NCI-H748 treated with DMSO at 0.1 percent for 48 hours (cell line): ENCODE results near the gene C5orf47.

Experiments
- DNase-seq: peaks from one replicate; lab custom pipeline; 2025; lab: John Stamatoyannopoulos, UW

The C5orf47 gene, protein sequence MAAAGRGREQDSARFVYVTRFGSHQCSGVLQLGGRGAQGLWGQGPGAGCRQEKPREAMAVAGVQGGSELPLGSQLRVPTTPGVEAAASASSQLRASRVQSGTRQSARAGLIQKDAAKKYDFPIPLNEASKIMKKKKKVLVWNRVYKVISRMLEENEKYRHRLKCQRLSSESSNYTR

DNA sequence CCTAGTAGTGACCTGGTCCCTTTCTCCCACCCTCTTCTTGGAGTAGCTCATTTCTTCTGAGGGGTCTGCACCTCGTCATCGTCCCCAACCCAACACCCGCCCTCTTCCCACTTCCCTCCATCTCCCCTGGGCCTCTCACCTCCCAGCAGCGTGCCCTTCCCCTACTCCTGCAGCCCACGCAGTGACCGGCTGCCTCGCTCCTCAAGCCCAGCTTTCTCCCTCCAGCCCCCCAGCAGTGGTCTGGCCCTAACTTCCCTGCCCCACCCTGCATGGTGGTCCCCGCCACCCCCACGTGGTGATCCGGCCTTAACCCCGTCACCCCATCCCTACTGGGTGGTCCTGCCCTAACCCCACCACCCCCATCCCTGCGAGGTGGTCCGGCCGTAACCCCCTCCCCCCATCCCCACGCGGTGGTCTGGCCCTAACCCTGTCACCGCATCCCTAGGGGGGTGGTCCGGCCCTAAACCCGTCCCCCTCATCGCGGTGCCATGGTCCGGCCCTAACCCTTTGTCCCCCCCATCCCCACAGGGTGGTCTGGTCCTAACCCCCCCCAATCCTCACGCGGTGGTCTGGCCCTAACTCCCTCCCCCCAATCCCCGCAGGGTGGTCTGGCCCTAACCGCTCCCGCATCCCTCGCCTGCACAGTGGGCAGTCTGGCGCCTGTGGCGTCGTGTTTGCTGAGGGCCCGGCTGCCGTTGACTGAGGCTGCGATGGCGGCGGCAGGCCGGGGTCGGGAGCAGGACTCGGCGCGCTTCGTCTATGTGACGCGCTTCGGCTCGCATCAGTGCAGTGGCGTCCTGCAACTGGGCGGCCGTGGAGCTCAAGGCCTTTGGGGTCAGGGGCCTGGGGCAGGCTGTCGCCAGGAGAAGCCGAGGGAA, at the start of gene C5orf47:
C5orf47 (plus strand) TSS at position 617 of the 878 bp plus-strand sequence; CDS start at position 711, 94 bp downstream.
- DNase-seq = no peak

DNA sequence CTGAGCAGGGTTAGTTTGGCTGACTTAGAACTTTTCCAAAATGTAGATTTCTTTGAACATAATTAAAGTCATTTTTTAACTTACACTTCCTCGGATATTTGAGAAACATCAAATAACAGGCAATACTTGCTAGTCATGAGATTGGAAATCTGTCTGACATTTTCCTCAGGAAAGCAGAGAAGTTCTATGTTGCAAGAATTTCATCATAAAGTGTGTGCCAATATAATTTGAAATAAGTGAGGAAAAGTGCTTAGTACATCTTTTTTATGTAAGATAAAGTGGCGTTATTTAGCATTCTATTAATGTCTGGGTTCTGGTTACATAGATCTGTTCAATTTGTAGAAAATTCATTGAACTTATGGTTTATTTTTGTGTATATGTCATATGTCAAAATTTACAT, 48.7 kb upstream of the C5orf47 start:
- DNase-seq = no peak

DNA sequence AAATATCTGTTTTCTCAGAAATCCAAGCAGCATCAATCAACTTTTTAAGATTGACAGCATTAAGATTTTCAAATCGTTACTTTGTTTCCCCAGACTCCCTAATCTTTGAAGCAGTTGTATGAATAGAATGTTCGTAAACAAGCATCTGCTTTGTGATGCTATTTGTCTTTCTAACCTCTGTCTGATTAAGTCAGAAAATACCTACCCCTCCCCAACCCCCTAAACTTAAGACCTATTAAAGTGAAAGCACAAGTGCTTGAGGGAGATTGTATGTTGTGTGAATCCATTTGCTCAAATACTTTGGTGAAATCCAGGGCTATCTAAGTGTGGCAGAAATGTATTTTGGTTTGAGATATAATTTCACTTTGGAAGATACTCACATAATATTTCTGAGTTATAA, 47.9 kb upstream of the C5orf47 start:
- no peak for DNase-seq

DNA sequence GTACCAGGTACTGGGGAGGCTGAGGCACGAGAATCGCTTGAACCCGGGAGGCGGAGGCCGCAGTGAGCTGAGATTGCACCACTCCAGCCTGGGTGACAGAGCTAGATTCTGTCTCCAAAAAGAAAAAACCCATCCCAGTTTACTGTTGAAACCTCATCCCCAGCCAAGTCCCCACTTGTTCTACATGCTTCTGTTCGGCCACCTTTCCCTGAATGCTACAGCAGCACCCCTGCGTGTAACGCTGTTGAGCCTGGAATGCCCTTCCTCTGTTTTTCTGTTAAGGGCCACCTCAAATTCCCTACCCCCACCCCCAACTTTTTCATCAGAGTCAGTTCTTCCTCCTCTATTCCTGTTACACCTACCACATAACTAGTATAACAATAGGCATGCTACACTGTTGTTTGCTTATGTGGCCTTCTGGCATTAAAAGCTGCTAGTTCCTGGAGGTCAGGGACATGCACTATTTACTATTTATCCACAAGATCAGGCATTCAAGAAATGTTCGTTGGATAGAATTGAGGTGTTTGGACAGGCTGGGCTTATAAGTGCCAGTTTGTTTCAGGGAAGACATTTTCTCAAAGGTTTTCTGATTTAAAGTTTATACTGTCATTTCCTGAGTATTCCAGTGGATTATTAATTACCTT, 47.1 kb upstream of the C5orf47 start:
- no peak for DNase-seq

DNA sequence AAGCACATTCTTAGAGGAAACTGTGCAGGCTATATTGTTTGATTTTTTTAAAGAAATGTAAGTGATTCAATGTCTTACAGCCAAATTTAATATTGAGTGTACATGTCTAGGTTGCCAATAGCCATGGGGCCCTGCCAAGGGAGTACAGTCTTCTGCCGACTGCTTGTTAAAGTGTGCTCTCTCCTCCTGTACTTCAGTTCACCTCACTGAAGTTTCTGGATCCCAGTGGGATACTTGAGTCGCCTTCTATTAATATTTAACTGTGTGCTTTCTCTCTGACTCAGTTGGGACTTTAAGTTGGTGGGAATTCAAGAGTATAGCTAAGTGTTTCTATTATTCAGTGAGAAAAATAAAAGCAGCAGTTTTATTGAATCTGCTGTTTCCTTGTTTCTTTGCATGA, 44.5 kb upstream of the C5orf47 start:
- no peak for DNase-seq

DNA sequence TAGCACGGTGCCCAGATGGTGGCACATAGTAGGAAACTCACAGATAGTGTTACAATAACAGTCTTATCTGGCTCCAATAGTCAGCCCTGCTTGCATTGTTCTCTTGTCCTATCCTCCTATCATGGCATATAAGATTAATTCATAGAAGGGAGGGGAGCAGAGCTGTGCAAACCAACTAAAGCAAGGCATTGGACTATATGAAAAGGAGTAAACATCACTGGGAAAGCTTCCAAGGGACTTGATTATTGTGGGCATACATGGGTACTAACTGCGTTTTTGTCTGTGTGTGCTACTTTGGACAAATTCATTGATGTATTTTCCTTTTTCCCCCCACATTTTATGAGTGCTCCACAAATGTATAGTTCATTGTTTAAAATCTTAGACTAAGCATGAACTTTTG, 43.8 kb upstream of the C5orf47 start:
- no peak for DNase-seq

DNA sequence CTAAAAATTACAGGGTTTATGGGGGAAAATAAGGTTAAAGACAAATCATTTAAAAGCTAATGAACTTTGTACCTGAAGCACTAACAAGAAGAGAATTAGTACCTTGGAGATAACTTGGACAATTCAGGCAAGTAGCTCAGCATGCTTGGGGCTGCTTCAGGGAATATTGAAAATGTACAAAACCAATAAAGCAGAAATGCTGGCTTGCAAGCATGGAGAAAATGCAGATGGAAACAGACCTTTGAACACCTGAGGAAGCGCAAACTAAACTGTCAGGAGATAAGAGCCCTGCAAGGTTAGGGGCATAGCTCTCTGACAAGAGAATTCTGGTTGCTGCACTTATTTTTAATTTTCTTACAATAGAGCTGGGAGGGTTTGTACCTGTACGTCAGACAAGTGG, 42.6 kb upstream of the C5orf47 start:
- DNase-seq = no peak

DNA sequence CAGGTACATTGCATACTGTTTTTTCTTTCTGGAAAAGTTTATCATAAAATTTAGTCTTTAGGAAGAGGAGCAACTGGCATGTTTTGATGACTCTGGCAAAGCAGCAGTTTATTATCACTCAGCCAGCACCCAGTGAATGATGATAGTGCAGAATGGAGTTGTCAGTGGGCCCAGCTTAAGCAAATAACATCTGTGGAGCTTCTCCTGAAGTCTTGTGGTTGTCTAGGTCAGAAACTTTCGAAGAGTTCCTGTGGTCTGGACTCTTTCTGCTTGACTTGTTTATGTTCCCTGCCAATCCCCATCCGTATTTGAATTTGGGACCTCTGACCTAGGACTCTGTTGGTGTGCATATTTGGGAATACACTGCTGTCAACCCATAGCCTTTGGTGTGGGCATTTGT, 38.1 kb upstream of the C5orf47 start:
- DNase-seq = no peak

DNA sequence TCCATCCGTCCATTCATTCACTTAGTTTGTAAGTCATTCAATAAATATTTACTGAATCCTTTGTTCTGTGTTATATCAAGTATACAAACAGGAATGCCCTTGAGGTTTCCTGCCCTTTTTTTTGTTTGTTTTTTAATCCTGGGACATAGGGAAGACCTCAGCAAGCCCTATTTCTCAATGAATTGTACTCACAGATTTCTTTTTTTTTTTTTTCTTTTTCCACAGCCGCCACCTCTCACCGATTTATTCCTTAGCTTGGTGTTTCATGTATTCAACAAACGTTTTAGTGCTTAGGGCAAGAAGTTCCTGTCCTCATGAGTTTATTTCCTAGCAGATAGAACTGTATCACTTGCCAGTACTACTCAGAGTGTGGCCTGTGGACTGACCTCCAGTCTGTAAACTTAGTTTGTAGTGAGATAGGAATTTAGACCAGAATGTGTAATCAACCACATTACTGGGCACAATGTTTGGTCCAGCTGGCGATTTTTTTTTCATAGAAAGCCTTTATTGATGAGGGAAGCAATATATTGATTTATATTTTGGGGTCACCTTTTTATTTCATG, 35.4 kb upstream of the C5orf47 start:
- DNase-seq = no peak

DNA sequence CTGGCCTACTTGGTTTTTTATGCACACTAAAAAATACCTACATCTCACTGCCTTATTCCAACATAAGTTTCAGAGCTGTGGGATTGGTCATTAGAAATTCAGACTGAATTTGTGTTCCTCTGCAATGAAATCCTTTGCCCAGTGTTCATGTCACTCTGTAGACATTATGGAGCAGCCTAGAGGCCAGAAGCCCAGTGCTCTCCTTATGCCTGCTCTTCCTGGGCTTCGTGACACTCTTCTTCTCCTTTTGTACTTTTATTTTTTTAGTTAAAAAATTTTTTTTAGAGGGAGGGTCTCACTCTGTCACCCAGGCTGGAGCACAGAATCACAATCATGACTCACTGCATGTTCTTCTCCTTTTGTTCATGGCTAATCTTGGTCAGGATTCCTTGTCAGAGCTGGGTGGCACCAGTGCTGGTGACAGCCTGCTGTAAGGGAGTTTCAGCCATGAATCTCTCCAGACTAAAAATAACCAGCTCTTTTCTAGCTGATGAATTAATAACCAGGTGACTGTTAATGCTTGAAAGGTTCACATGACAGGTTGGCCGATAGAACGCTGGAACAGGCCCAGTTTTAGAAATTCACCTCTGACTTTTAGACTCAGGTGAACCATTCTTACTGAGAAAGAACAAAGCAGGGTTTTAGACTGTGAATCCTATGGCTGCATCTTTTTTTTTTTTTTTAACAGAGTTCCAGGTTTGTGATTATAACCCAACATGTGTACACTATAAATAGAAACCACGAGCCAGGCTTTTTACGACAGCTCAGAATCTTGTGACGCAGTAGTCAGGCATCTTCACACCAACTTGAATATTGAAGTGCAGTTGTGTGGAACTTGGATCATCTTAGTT, 34.1 kb upstream of the C5orf47 start:
- DNase-seq = no peak

DNA sequence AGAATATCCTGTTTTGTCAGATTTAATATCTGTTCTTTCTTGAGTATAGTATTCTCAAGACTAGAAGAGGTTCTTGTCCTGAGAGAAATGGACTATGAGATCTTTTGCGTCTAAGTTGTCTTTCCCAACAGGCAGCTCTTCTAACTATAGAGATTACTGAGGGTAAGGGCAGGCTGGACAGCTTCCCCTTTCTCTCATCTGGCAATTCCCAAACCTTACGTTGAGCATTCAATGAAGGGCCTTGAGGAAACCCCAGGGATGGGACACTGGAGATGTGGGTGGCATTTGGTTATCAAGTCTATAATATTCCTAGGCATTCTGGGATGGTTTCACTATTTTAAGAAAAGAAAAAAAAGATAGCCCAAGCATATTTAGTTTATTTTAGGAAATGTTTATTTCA, 28.0 kb upstream of the C5orf47 start:
- no peak for DNase-seq

DNA sequence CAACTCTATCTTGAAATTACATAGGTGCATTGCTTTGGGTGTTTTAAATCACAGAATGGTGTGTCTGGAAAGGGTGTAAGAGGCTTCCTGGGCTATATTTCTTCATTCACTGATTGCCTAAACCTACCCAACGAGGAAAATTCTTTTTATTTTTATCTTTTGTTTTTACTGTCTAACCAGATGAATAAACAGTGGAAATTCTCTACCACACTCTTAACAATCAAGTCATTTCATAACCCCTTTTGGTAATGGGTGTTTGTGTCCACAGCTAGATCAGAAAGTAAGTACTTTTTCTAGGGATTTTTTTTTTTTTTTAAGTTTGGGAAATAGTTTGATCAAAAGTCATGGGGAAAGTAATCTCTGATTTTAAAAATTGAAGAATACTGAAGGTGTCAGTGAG, 27.6 kb upstream of the C5orf47 start:
- no peak for DNase-seq

DNA sequence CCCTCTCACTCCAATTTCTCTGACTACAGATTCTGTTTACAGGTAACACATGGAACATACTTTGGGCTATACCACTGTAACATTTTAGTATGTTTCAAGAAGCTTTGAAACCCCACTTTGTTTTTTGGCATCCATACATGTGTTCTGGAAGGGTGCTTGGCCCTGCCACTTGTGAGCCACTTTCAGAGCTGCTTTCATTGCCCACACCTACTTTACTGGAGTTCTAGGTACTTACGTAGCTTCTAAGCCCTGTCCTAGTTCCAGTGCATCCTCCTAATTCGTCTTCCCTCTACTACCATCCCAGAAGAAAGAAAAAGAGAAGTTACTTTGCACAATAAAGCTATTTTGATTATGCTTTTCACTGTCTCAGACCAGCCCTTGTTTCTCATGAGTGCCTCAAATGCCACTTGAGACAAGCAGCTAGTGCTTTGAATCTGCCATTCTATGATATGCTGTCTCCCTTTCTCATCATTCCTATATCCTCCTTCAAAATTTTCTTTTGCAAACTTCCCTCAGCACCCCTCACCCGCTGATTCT, 26.5 kb upstream of the C5orf47 start:
- DNase-seq = no peak

DNA sequence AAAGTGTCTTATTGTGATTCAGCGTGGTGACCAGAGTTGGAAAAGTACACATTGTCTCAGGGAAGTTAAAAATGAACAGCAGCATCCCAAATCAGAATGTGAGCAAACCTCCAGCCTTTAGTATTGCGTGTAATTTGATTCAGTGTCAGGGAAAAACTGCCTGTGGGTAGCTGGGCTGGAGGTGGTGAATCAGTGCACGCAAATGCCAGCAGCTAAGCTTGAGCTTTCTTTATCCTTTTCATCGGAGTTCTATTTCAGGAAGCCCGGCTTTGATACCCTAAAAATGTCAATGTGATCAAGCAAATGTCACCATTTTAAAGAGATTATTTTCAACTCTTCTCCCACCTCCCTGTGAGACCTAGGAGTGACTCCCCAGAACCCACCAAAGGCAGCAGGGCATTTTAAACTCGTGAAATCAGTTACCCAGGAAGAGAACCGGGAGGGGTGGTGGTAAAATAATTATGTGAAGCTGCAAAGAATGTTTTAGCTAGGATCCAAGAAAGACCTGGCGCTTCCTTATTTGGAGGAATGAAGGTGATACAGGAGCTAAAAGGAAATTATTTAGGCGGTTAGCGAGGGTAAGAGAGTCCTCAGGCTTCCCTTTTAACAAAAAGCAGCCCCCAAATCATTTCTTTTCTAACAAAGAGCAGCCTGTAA, 25.7 kb upstream of the C5orf47 start:
- peak; percentile 36 for DNase-seq

DNA sequence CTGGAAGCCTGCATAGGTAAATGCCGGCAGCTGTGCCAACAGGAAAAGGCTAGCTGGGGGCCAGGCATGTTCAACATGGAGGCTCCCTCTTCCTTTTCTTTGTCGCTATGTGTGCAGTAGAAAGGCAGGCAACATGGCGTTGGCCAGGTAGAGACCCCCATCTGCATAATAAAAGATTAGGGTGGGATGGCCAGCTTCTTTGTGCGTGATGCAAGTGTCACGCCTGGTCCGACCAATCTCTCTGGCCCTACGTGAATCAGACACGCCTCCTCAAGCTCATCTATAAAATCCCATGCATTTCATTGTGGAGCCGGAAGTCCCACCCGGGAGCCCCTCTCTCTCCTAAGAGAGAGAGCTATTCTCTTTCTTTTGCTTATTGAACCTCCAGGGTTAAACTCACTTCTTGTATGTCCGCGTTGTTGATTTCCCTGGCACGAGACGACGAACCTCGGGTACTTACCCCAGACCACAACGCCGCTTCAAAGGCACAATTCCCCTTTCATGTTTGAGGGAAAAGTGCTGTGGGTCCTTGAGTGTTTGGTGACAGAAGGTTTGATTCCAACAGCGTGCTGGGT, 25.0 kb upstream of the C5orf47 start:
- DNase-seq = peak; percentile 92

DNA sequence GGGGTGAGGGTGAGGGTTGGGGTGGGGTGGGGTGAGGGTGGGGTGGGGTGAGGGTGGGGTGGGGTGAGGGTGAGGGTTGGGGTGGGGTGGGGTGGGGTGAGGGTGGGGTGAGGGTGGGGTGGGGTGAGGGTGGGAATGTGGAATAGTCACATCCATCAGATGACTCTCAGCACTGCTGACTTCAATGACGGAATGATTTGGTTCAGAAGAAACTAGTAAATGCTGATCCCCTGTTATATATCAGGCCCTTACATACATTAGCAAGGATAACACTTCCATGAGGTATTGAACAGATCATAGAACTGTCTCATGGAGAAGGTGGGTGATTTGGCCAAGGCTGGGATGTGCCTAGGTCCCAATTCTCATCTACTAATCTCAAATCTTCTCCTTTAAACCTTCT, 24.5 kb upstream of the C5orf47 start:
- DNase-seq = no peak

DNA sequence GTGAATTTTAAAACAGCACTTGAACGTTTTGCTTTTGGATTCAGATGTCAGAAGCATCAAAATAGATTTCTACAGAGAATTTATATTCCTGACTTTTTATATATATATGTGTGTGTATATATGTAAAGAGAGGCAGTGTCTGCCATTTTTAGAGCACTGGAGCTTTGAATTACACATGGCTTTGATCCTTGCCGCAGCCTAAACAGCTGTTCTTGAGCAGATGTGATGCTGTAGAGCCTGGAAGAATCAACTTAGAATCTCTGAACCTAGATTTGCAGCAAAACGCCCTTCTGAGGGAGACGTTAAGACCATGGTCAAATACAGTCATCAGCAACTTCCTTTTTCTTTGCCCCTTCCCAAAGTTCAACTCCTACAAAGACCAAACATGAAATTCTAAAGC, 21.7 kb upstream of the C5orf47 start:
- no peak for DNase-seq

DNA sequence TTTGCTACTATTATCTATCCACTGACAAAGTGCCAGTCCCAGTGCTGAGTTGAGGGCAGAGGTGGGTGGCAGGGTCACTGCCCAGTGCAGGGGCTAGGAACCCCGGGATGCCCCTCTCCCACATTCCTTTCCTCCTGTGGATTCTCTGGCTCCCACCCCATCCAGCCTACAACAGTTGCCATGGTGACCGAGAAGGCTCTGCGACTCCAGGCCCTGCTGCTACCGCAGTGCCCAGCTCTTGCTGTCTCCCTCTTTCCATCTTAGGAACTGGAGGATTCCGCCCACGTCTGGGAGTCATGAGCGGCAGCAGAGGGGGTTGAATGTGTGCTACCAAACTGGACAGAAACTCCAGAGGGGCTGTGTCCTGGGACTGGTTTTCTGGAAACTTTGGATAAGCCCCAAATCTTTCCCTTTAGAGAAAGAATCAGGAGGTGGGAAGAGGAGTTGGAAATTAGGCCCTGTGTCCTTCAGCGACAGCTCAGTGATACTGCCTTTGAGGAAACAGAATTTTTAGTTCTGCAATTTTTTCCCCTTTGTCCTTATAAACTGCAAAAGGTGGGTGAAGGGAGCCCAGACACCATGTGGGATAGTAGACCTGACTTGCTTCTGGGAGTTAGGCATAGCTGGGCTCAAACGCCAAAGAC, 20.7 kb upstream of the C5orf47 start:
- DNase-seq = no peak

DNA sequence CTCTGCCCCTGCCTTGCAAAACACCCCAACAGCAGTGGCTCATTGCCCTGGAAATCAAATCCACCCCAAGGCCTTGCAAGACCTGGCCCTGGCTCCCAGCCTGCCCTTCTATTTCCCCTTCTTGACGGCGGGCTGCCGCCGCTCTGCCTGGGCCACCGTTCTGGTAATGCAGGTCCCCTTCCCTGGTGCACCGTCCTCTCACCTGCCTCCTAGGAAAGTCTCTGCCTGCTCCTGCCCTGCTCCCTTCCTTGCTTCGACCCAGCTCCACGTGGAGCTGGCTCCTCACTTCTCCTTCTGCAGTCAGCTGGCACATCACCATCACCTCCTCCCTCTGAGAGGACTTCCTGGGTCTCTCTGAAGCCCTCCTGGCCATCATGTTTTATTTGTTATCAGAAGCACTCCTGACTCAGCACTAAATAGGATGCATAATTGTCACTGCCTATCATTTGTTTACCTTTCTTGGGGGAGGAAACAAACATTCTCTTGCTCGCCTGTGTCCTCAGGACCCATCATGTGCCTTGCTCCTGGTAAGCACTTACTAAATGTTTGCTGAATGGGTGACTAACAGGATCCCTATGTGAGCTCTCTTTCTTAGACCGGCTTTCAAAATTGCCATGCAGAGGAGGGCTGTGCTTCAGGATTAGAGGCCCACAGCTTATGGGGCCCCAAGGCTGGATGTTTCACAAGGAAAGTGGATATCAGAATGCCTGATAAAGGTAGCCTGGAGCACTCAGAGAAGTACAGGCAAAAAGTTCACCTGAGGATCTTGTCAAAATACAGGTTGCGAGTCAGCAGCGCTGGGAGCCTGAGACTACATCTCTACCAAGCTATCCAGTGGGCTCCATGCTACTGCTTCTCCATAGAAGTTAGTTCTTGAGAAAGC, 19.6 kb upstream of the C5orf47 start:
- DNase-seq = no peak
